Cardiac muscle cell (in vitro differentiated cells and primary cell): ENCODE data around the gene CCDC30. TPM values are rescaled to one million over a fixed set of nuclear protein-coding genes. Genes with fewer than 3 reads are reported as not detected.

Experiments
- DNase-seq, 2 donors: peaks; one replicate each; pipeline versions ENCODE4 v3.0.0 to v3.0.0-alpha.2; 2010 to 2017; ENCODE audit warnings: low read depth in 1 of 2, low spot score in 1 of 2
- H3K27ac ChIP-seq: fragments of 200-600 bp; sonication (generic); 2 replicates; pipeline ENCODE4 v1.5.1; 2016
- H3K27me3 ChIP-seq: fragments of 200-600 bp; sonication (generic); 2 replicates; pipeline ENCODE4 v1.6.0; 2016; ENCODE audit warnings: control low read depth
- H3K36me3 ChIP-seq: fragments of 200-600 bp; sonication (generic); 2 replicates; pipeline ENCODE4 v1.5.1; 2016; ENCODE audit warnings: control low read depth
- H3K4me1 ChIP-seq: fragments of 200-600 bp; sonication (generic); 2 replicates; pipeline ENCODE4 v1.8.1; 2017; ENCODE audit warnings: low read depth, mild to moderate bottlenecking, mixed run types
- H3K4me3 ChIP-seq: fragments of 200-600 bp; sonication (generic); 2 replicates; pipeline ENCODE4 v1.5.1; 2016; ENCODE audit warnings: mild to moderate bottlenecking
- H3K9me3 ChIP-seq: fragments of 200-600 bp; sonication (generic); 2 replicates; pipeline ENCODE4 v1.5.1; 2017; ENCODE audit warnings: low read depth, mild to moderate bottlenecking, control low read depth
- polyA plus RNA-seq: library from polyadenylated mRNA; unstranded; fragments of >200 nt; fragmentation: Nextera tagmentation; extraction: Ambion mirVana; gene quantifications from 2 replicates; pipeline ENCODE4 v1.2.1, GENCODE V29; 2016
- total RNA-seq: library from RNA; depleted of rRNA; stranded (reverse); fragments of >200 nt; gene quantifications from 2 replicates; pipeline ENCODE4 v1.2.3, GENCODE V29; 2016
- TF ChIP-seq, protein P1 (sequence below): IDR thresholded peaks from 2 replicates; pipeline ENCODE4 v1.5.1; 2012; ENCODE audit warnings: low read depth, mild to moderate bottlenecking, low read length

The CCDC30 gene
- total and polyA plus RNA-seq, 2 experiments from 2014 or later = 1.8 to 4.2 TPM

DNA sequence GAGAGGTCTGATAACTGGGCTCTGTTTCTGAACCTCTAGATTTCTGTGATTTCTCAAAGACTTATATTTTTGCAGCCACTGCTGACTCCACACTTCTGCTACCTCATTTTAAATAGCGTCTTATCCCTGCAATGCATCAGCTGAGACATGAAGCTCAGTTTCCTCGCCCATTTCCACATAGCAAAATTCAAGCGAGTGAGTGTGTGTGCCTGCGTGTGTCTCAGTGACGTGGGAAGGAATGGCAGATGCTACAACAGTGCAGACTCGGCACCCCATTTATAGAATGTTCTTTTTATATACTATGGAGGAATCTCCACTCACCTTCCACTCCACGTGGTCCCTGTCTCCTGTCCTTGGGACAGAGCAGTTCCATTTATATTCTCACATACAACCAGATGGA, 43.0 kb upstream of the CCDC30 start:
- Histone ChIP-seq H3K36me3 (no peaks in the 10 kb centered on the region), H3K9me3 (no peaks in the 10 kb centered on the region), H3K27ac (peak overlapping the region; percentile 75), H3K27me3 (no peaks in the 10 kb centered on the region), H3K4me3 (no peak overlapping the region), H3K4me1 (peaks cover 54% of the 10 kb centered on the region)
- TF ChIP-seq, protein P1, sequence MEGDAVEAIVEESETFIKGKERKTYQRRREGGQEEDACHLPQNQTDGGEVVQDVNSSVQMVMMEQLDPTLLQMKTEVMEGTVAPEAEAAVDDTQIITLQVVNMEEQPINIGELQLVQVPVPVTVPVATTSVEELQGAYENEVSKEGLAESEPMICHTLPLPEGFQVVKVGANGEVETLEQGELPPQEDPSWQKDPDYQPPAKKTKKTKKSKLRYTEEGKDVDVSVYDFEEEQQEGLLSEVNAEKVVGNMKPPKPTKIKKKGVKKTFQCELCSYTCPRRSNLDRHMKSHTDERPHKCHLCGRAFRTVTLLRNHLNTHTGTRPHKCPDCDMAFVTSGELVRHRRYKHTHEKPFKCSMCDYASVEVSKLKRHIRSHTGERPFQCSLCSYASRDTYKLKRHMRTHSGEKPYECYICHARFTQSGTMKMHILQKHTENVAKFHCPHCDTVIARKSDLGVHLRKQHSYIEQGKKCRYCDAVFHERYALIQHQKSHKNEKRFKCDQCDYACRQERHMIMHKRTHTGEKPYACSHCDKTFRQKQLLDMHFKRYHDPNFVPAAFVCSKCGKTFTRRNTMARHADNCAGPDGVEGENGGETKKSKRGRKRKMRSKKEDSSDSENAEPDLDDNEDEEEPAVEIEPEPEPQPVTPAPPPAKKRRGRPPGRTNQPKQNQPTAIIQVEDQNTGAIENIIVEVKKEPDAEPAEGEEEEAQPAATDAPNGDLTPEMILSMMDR = no peak
- no peak for DNase-seq

DNA sequence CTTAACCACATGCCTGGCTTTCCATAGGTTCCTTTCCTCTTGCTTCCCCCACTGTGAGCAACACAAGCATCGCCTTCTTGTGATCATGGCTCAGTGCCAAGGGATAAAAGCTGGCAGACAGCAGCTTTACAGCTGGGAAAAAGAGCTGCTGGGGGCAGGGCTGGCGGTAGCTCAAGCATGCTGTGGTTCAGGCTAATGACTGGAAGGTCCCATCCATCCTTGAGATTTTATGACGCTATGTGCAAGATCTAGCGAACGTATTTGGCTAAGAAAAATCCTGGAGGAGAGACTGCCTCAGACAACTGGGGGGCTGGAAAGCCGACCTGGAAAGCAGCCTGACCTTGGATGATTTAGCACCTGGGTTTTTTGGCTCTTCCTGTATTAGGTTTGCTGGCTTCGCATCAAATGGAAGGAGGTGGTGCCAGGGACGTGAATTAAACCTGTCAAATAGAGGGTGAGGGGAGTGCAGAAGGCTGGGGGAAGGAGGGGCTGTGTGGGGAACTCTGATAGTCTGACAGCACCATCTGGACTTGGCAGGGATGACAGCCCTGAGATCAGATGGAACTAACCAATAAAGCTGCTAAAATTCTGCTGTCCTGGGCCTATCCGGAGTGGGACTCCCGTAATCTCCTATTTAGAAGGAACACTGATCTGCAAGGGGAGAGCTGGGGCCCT, 42.0 kb upstream of the CCDC30 start:
- Histone ChIP-seq H3K9me3 (no peaks in the 10 kb centered on the region), H3K4me1 (peaks cover 54% of the 10 kb centered on the region), H3K4me3 (no peak overlapping the region), H3K27me3 (no peaks in the 10 kb centered on the region), H3K36me3 (no peaks in the 10 kb centered on the region), H3K27ac (peak overlapping the region; percentile 75)
- TF ChIP-seq, protein P1 = no peak
- peak; percentile 82 to 97 for DNase-seq

DNA sequence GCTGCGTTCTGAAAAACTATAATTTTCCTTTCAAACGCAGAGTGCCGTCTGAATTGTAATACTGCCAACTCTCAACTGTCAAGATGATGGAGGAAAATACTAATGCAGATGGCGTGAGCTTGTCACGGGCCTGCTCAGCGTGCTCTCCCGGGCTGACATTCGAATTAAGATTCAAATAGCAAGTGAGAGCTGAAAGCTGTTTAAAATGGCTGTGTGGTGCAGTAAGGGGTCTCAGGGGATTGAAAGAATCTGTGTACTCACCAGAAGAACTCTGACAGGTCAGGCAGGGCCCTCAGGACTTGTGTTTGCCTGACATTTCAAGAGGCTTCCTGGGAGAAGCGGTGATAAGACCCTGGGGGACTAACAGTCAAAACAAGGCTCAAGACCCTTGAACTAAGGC, 40.3 kb upstream of the CCDC30 start:
- peaks cover 54% of the 10 kb centered on the region for H3K4me1 ChIP-seq
- H3K9me3 ChIP-seq = no peaks in the 10 kb centered on the region
- H3K4me3 ChIP-seq = no peak overlapping the region
- H3K27me3 ChIP-seq = no peaks in the 10 kb centered on the region
- H3K27ac ChIP-seq = peak overlapping the region; percentile 75
- TF ChIP-seq, protein P1 = no peak
- peak; percentile 6 to 74 for DNase-seq
- no peaks in the 10 kb centered on the region for H3K36me3 ChIP-seq

DNA sequence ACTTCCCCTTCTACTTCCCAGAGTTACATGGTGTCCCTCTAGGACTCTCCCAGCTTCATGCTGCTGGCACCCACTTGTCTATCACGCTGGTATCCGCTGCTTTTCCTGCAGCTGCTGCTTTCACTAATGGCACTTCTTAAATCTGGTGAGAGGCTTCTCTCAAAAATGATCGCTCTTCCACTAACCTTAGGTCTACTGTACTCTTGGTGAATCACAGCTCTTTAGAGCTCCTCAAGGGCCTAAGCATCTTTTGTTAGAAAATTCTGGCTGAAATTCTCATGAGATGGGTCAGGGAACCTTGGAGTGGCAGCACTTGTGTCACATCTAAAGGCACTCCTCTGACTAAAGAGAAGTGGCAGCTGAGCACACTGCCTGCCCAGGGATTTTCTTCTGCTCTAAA, 39.4 kb upstream of the CCDC30 start:
- TF ChIP-seq, protein P1 = no peak
- peak in 1 of 2 donors; percentile 5 for DNase-seq
- peak overlapping the region; percentile 75 for H3K27ac ChIP-seq
- no peaks in the 10 kb centered on the region for H3K27me3 ChIP-seq
- H3K4me3 ChIP-seq = no peak overlapping the region
- H3K4me1 ChIP-seq = peaks cover 54% of the 10 kb centered on the region
- H3K36me3 ChIP-seq = no peaks in the 10 kb centered on the region
- H3K9me3 ChIP-seq = no peaks in the 10 kb centered on the region

- Histone ChIP-seq H3K27ac (peak overlapping the region; percentile 75), H3K27me3 (no peaks in the 10 kb centered on the region), H3K36me3 (no peaks in the 10 kb centered on the region), H3K9me3 (no peaks in the 10 kb centered on the region), H3K4me3 (no peak overlapping the region), H3K4me1 (peaks cover 49% of the 10 kb centered on the region)
- TF ChIP-seq, protein P1 = no peak
- peak in 1 of 2 donors; percentile 26 for DNase-seq
These were observed 38.9 kb upstream of the CCDC30 start for GRCh38 chr1:42424201-42424600.
